HG03558 (cell line): ENCODE data around the gene TMEM179B.
A peak's percentile ranks its signal among the peaks of the same experiment; 100 is the strongest.
"Not testable (repeated sequence)": the region's sequence is repeated elsewhere in the genome, so short reads cannot be mapped to it uniquely, and the experiment has no call there.

Source experiments
- ATAC-seq: cut with Tn5 transposase; IDR thresholded peaks from one replicate; pipeline ENCODE4 v1.9.1; 2021; ENCODE audit warnings: moderate number of reproducible peaks; ENCODE audit not compliant: unreplicated experiment; ENCODE audit errors: extremely low read depth

The TMEM179B gene, protein sequence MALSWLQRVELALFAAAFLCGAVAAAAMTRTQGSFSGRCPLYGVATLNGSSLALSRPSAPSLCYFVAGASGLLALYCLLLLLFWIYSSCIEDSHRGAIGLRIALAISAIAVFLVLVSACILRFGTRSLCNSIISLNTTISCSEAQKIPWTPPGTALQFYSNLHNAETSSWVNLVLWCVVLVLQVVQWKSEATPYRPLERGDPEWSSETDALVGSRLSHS

DNA sequence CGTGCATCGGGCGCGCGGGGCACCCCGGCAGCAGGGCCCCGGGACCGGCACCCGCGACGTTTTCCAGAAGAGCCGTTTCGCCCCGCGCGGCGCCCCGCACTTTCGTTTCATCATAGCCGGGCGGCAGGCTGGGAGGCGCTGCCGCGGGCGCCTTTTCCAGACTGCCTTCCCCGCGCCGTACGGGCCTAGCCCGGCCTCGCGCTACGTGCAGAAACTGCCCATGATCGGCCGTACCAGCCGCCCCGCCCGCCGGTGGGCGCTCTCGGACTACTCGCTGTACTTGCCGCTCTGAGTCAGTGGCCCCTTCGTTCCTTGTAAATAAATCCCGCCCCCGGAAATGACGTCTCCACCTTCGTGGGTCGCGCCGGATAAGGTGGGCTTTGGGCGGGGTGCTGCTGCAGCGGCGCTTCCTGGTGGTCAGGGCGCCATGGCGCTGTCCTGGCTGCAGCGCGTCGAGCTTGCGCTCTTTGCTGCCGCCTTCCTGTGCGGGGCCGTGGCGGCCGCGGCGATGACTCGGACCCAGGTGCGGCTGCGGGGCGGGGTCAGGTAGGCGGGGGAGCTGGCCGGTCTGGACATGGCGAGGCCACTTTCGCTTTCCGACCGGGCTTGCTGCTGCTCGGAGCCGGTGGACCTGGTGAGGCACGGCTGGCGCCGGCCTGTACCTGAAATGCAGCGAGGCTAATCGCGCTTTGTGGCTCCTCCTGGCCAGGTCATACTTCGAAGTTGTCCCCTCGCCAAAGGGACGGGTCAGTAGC lies at the start of gene TMEM179B:
TMEM179B (plus strand) TSS at position 398 of the 755 bp plus-strand sequence; CDS start at position 428, 30 bp downstream.
- ATAC-seq, result peak; percentile 32

DNA sequence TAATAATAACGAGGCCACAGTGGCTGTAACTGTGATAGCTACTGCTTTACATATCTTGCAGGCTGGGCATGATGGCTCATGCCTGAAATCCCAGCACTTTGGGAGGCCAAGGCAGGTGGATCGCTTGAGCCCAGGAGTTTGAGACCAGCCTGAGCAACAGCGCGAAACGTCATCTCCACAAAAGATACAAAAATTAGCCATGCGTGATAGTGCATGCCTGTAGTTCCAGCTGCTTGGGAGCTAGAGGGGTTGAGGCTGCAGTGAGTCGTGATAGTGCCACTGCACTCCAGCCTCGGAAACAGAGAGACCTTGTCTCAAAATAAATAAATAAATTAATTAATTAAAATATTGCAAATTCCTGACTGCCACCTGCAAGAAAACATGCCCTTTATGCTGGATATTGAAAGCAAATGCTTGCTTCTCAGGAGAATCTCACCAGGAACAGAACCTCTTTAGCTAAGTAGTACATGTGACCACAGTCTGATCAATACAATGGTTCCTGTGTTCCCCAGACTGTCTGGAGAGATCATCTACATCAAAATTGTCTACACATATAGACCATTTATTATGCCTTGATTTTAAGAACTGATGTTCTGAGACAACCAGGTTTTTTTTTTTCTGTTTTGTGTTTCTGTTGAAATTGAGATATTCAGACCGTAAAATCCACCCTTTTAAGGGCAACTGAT lies 39.6 kb upstream of the TMEM179B start:
- ATAC-seq, result no peak

DNA sequence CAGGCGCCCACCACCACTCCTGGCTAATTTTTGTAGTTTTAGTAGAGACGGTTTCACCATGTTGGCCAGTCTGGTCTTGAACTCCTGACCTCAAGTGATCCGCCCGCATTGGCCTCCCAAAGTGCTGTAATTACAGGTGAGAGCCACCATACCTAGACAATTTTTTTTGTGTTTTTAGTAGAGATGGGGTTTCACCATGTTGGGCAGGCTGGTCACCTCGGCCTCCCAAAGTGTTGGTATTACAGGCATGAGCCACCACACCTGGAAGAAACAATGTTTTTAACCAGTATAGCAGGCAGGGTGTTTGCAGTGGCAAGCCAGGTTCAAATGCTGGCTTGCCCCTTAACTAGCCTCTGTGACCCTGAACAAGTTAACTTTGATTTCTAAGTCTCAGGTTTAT lies 37.3 kb upstream of the TMEM179B start:
- ATAC-seq, result not testable (repeated sequence)

DNA sequence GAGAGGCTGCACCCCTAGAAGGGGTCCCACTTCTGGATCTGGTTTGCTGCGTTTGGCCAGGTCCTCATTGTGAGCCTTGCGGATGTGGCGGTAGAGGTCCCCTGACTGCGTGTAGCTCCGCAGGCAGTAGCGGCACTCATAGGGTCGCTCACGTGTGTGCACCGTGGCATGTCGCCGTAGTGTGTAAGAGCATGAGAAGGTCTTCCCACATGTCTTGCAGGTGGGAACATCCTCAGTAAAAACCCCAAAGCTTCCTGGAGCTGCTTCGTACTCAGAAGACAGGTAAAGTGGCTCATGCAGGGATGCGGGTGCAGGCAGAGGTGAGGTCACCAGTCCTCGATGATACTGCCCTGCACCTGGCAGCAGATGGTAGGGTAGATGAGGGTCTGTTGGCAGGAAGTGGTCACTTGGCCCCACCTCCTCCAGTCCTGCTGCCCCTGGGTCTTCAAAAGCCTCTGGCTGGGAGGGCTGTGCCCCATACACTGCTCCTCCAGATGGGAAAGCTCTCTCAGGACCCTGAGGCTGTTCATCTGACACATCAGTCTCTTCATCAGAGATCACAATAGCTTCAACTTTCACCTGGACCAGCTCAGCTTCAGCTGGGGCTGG lies 34.9 kb upstream of the TMEM179B start:
- no peak for ATAC-seq

DNA sequence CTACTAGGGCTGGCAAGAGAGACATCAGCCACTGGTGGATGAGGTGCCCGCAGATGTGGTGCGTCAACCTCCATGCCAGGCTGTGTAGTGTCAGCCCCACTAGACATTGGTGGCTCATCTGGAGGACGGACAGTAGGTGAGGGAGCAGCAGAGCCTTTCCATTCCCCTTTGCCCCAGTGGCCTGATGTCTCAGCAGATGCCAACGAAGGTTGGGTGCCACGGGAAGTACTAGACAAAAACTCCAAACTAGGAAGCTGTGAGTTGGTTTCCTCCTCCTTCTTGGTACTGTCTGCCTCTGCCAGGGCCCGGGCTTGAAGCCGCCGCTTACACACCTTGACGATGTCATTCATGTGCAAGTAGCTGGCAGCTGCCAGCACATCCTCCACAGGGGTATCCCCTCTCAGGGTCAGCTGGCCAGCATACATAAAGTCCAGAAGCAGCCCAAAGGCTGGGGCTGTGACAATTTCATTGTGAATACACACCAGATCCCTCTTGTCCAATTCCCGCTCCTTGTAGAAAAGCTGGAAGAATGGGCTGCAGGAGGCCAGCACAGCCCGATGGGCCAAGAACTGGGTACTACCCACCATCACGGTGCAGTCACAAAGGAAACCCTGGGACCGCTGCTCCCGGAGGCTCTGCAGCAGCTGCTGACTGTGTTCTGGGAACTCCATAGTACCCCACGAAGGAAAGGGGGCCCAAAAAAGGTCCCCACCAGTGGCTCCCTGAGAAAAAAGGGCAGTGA lies 34.0 kb upstream of the TMEM179B start:
- no peak for ATAC-seq

DNA sequence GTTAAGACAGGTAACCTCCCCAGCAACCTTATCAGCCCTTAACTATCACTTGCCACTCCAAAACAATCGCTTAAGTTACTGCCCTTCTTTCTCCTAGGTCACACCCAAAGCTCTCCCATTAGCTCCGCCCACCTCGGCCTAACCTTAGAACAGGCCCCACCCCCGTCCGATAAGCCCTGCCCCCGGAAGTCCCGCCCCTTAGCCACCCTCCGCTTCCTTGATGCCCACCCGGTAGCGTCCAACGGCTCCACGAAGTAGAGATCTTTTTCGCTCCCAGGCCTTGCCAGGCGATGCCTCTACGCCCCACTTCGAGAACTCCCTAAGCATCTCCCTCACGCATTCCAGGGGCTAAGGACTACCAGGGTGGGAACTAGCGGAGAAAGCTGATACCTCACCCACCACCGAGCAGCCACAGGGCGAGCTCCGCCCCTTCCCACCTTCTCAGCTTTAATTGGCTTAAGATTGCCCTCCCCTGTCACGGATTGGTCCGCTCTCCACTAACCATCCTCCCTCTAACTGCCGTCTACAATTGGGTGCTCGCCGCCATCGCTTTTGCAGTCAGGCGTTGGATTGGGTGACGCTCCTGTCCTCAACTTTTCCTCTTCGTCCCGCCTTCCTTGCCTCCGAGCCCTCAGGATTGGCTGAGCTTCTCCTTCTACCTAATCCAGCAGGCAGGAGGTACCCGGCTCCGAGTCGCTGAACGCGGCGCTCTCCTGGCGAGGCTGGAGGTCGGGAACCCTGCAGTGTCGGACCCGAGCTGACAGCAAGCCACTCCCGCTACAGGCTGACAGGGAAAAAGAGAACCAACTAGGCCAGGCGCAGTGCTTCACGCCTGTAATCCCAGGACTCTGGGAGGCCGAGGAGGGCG lies 33.2 kb upstream of the TMEM179B start, which contains the start of gene ZBTB3:
ZBTB3 (minus strand) TSS at position 425 of the 868 bp plus-strand sequence. CDS start 496 bp downstream, outside the sequence.
- ATAC-seq, result peak; percentile 90

DNA sequence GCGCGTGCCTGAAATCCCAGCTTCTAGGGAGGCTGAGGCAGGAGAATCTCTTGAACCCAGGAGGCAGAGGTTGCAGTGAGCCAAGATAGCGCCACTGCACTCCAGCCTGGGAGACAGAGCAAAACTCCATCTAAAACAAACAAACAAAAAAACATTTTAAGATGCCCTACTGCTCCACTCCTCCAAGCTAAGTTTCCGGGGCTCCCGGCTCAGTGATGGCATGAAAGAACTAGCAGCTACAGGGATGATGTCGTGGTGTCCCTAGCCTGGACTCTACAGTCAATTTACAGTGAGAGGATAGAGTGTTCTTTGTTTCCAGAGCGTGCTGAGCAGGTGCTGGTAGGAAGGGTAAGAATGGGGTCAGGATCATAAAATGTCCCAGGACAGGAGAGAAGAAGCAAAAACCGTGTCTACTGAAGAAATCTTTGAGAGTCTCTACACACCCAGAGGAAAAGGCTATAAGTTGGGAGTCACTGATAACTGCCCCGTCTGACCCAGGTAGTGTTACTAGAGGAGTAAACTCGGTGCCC lies 32.1 kb upstream of the TMEM179B start:
- ATAC-seq, result no peak

DNA sequence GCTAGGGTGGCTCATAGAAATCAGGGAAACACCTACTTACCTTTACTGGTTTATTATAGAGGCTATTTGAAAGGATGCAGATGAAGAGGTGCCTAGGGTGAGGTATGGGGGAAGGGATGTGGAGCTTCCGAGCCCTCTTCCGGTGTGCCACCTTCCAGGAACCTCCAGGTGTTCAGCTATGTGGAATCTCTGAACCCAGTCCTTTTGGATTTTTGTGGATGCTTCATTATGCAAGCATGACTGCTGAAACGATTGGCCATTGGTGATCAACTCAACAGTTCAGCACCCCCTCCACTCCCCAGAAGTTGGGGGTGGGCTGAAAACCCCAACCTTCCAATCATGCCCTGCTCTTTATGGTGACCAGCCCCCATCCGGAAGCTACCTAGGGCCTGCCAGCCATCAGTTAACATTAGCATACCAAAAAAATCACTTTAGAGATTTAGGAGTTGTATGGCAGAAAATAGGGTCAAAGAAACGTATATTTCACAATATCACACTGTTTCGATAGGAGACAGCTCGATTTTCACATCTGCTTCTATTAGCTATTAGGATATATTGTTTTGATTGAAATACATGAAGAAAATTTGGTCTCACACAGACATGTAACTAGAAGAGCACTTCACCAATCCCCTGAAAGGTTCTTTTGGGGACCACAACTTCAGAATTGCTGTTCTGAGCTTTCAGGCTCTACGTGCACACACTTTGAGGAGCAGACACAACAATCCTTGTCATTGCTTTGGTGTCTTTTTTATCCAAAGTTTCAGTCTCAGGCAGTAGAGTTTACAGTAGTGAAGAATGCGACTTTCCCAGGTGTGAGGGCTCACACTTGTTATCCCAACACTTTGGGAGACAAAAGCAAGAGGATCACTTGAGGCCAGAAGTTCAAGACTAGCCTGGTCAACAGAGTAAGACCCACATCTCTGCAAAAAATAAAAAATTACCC lies 29.1 kb upstream of the TMEM179B start:
- no peak for ATAC-seq

DNA sequence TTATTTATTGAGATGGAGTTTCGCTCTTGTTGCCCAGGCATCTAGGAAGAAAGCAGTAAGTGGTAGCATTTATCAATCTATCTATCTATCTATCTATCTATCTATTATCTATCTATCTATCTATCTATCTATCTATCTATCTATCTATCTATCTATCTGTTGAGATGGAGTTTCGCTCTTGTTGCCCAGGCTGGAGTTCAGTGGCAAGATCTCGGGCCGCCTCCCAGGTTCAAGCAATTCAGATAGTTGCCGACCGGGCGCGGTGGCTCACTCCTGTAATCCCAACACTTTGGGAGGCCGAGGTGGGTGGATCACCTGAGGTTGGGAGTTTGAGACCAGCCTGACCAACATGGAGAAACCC lies 26.4 kb upstream of the TMEM179B start:
- not testable (repeated sequence) for ATAC-seq

DNA sequence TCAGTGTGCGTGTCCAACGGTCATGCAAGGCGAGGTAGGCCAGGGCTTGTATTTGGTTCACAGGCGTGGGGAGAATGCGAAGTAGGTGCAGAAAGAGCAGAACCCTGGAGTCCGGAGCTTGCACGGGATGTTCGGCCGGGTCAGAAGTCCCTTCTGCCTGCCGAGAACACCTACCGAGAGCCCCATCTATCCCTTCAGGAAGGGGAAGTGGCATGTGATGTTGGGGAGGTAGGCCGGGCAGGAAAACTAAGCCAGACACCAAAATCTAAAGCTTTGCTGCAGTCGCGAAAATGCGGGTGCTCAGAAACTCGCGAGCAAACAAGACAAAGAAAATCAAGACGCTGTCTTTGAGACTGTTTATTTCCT lies 16.4 kb upstream of the TMEM179B start:
- ATAC-seq, result no peak

DNA sequence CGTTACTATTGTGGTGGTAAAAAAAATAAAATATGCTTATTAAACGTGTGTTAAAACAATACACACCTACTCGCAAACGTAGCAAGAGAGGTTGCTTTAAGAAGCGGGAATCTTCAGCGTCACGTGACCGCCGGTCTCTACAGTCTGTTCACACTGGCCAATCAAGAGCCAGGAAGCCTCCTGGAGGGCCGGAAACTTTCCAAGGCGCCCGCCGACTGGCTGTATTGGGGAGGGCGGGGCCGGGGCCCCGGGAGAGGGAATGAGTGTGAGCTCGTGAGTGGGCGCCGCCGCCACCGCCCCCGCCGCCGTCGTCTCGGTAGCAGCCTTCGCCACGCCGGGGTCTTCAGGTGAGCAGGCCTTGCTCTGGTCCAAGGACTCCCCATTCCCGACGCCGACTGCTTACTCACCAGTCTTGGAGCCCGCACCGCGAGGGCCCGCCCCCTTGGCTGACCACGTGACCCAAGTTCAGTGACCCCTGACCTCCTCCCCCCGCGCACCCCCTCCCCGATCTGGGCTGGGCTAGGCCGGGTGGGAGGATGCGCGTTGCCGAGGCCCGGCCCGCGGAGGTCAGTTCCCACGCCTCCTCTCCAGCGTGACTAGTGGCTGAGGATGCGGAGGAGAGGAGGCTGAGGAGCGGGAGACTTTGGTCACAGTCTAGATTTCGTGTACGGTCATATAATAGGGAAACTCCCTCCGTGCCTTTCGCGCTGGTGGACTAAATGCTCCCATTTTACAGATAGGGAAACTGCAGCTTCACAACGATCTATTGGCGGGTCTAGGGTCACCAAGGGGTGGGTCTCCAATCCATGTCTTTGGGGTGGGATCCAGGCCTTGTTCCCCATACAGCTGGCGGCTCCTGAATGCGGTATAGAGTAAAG lies 15.8 kb upstream of the TMEM179B start, which contains the start of gene TAF6L:
TAF6L (plus strand) TSS at position 253 of the 878 bp plus-strand sequence. CDS start 4,388 bp downstream, outside the sequence.
- ATAC-seq, result peak; percentile 37

DNA sequence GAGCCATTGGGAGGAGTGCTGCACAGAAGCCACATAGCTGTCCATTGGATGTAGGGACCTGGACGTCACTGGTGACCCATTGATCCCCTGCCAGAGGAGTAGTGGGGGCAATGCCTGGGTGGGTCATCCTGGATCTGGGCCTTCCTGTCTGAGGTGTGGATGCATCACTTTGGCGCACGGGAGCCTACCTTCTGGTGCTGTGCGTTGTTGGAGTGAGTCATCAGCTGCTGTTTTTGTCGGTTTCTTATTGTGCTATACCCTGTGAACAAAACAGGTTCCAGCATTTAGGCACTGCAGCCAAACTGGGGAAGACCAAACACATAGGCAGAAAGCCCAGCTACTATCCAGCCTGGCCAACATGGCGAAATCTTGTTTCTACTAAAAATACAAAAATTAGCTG lies 12.8 kb upstream of the TMEM179B start:
- no peak for ATAC-seq

DNA sequence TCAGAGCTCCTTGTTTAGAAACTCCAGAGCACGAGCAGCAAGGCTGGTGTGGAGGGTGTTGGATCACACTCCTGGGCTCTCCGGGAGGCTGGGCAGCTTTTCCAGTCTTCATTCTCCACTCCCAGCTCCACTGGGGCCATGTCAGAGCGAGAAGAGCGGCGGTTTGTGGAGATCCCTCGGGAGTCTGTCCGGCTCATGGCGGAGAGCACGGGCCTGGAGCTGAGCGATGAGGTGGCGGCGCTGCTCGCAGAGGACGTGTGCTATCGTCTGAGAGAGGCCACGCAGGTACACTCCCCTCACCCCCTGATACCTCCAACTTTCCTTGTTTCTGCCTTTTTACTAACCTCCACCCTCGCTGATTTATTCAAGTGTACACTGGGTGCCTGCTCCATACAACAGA lies 11.6 kb upstream of the TMEM179B start:
- ATAC-seq, result no peak

DNA sequence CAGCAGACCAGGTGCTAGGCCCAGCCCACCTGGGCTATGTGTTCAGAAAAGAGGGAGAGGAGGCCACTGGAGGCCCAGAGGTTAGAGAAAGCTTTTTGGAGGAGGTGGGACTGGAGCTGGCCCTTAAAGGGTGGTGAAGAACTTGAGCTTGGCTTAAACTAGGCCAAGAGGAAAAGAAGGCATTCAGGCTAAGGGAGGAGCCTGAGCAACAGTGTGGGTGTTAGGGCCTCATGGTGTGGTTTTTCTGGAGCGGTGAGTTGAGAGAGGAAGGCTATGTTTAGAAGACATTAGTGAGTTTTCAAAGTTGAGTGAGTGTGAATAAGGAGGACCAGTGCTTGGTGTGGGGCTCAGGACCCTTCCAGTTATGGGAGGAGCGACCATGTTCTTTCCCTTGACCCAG lies 9.8 kb upstream of the TMEM179B start:
- no peak for ATAC-seq

DNA sequence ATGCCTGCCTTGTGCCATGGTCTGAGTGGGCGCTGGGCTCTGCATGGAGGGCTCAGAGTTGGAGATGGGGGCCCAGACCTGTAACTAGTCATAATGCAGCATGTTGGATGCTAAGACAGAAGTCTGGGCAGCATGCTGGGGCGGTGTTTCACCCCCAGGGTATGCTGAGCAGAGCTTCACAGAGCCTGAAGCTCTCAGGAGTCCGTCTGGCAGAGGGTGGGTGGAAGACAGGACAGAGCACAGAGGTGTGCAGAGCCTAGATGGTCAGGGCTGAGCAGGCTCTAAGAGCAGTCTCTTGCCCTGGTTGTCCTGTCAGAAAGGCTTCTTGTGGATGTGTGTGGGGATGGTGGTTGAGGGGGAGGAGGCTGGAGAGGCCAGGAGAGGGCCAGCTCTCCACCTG lies 8.8 kb upstream of the TMEM179B start:
- no peak for ATAC-seq

DNA sequence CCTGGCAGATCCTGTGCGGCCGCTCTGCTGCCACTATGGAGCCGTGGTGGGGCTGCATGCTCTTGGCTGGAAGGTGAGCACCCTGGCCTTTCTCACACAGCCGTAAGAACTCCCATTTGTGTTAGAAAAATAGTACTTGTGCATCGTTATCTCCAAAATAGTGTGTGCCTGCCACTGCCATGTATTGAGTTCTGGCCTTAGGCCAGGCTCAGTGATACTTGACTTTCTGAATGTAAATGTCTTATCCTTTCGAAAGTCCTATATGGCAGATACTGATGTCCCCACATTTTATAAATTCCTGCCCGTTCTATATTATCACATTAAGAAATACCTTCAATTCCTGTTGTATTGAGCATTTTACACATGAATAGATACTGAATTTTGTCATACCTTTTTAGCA lies 4.4 kb upstream of the TMEM179B start:
- ATAC-seq, result no peak
